ENCODE results near the gene ZBTB5. TPM values are rescaled to one million over a fixed set of nuclear protein-coding genes. Genes with fewer than 3 reads are reported as not detected.
"Not testable (repeated sequence)": the region's sequence is repeated elsewhere in the genome, so short reads cannot be mapped to it uniquely, and the experiment has no call there.

Gene ZBTB5
- total RNA-seq (5.1 and 5.6 TPM in 2 replicates), polyA plus RNA-seq (5.7 and 7.3 TPM in 2 replicates), polyA minus RNA-seq (ENCODE audit: low replicate concordance) (9.1 and 11.2 TPM in 2 replicates)
- 2.4 and 3.6 TPM in 2 replicates for polyA plus RNA-seq (2012)

GRCh38 chr9:37465249-37466036 is at the start of gene ZBTB5:
Gene ZBTB5, minus strand, starts transcription at chr9:37465450. Its CDS starts 22,899 bp downstream, at chr9:37442551.
- Histone ChIP-seq H4K20me1 (ENCODE audit: control insufficient read depth, extremely low read depth, insufficient read depth, low read length) (no peaks in the 10 kb centered on the region), H3K9me3 (ENCODE audit: control insufficient read depth, insufficient read depth, low read depth, low read length) (no peaks in the 10 kb centered on the region), H2AFZ (ENCODE audit: low read length) (peak within 1 kb of the TSS; percentile 89), H3K4me3 (replicated peaks in 1 of 4; ENCODE audit: control extremely low read depth in 1 of 4, insufficient read depth in 1 of 4, low read depth in 3 of 4, low read length in 4 of 4) (peak within 1 kb of the TSS; percentile 93 to 98 (median 96)), H3K9ac (ENCODE audit: insufficient read depth, low read length) (peak within 1 kb of the TSS; percentile 99), H3K4me2 (ENCODE audit: extremely low read depth, insufficient read depth, low read length) (peak within 1 kb of the TSS; percentile 99), H3K4me1 (ENCODE audit: control insufficient read depth, extremely low read depth, insufficient read depth, low read length) (peaks cover 8% of the 10 kb centered on the region), H3K27me3 (ENCODE audit: control insufficient read depth, insufficient read depth, low read length) (no peaks in the 10 kb centered on the region), H3K36me3 (ENCODE audit: control insufficient read depth, insufficient read depth, low read length) (no peaks in the 10 kb centered on the region), H3K27ac (ENCODE audit: insufficient read depth, low read length) (peak within 1 kb of the TSS; percentile 99), H3K79me2 (ENCODE audit: control insufficient read depth, insufficient read depth, low read length) (peaks cover 39% of the 10 kb centered on the region)
- DNase-seq (ENCODE audit: low read depth in 2 of 2), result peak; percentile 100
- no peak for TF ChIP-seq EZH2 (IDR thresholded peaks at IDR 0.05; ENCODE audit: low read length, missing control alignments)
- no peak for TF ChIP-seq CTCF (conservative IDR thresholded peaks at IDR 0.05 in 1 of 2, IDR thresholded peaks at IDR 0.05 in 1 of 2; ENCODE audit: low read depth in 1 of 2, low read length in 2 of 2)

- Histone ChIP-seq H3K4me3 (replicated peaks in 1 of 4; ENCODE audit: control extremely low read depth in 1 of 4, insufficient read depth in 1 of 4, low read depth in 3 of 4, low read length in 4 of 4) (no peak overlapping the region), H3K79me2 (ENCODE audit: control insufficient read depth, insufficient read depth, low read length) (no peaks in the 10 kb centered on the region), H3K36me3 (ENCODE audit: control insufficient read depth, insufficient read depth, low read length) (no peaks in the 10 kb centered on the region), H3K9me3 (ENCODE audit: control insufficient read depth, insufficient read depth, low read depth, low read length) (no peaks in the 10 kb centered on the region), H3K27ac (ENCODE audit: insufficient read depth, low read length) (no peak overlapping the region), H3K4me2 (ENCODE audit: extremely low read depth, insufficient read depth, low read length) (no peak overlapping the region), H3K4me1 (ENCODE audit: control insufficient read depth, extremely low read depth, insufficient read depth, low read length) (no peaks in the 10 kb centered on the region), H2AFZ (ENCODE audit: low read length) (no peak overlapping the region), H4K20me1 (ENCODE audit: control insufficient read depth, extremely low read depth, insufficient read depth, low read length) (no peaks in the 10 kb centered on the region), H3K9ac (ENCODE audit: insufficient read depth, low read length) (no peak overlapping the region), H3K27me3 (ENCODE audit: control insufficient read depth, insufficient read depth, low read length) (no peaks in the 10 kb centered on the region)
- TF ChIP-seq CTCF (conservative IDR thresholded peaks at IDR 0.05 in 1 of 2, IDR thresholded peaks at IDR 0.05 in 1 of 2; ENCODE audit: low read depth in 1 of 2, low read length in 2 of 2) (no peak), EZH2 (IDR thresholded peaks at IDR 0.05; ENCODE audit: low read length, missing control alignments) (no peak)
- no peak for DNase-seq (ENCODE audit: low read depth in 2 of 2)
Observed at GRCh38 chr9:37514999-37515398, 49.7 kb upstream of the ZBTB5 start.

- H3K4me1 ChIP-seq (ENCODE audit: control insufficient read depth, extremely low read depth, insufficient read depth, low read length); H3K79me2 ChIP-seq (ENCODE audit: control insufficient read depth, insufficient read depth, low read length); H3K9me3 ChIP-seq (ENCODE audit: control insufficient read depth, insufficient read depth, low read depth, low read length); H3K4me2 ChIP-seq (ENCODE audit: extremely low read depth, insufficient read depth, low read length); H3K9ac ChIP-seq (ENCODE audit: insufficient read depth, low read length); H3K27ac ChIP-seq (ENCODE audit: insufficient read depth, low read length); H3K36me3 ChIP-seq (ENCODE audit: control insufficient read depth, insufficient read depth, low read length); DNase-seq (ENCODE audit: low read depth in 2 of 2); H2AFZ ChIP-seq (ENCODE audit: low read length); H3K4me3 ChIP-seq (replicated peaks in 1 of 4; ENCODE audit: control extremely low read depth in 1 of 4, insufficient read depth in 1 of 4, low read depth in 3 of 4, low read length in 4 of 4); H3K27me3 ChIP-seq (ENCODE audit: control insufficient read depth, insufficient read depth, low read length); H4K20me1 ChIP-seq (ENCODE audit: control insufficient read depth, extremely low read depth, insufficient read depth, low read length): not testable (repeated sequence)
Observed at GRCh38 chr9:37514415-37514814, 49.2 kb upstream of the ZBTB5 start.

Data from fibroblast of lung (primary cell).